Esophagus mucosa (tissue), 1 donor: ENCODE measurements around the gene DCLRE1C. TPM values are rescaled to one million over a fixed set of nuclear protein-coding genes. Genes with fewer than 3 reads are reported as not detected.
A peak's percentile ranks its signal among the peaks of the same experiment; 100 is the strongest.
"Not testable (repeated sequence)": the region's sequence is repeated elsewhere in the genome, so short reads cannot be mapped to it uniquely, and the experiment has no call there.

Experiments used
- ATAC-seq: fragments of 200-7000 bp; cut with Tn5 transposase; one replicate; pipeline ENCODE4 v1.9.1; 2020
- total RNA-seq: library from RNA; stranded (reverse); gene quantifications from one replicate; pipeline ENCODE4 v1.2.4, GENCODE V29; 2023
- donor health status: DM: yes; HTN: yes; CAD: no.

The DCLRE1C gene
- total RNA-seq: 17.5 TPM

DNA sequence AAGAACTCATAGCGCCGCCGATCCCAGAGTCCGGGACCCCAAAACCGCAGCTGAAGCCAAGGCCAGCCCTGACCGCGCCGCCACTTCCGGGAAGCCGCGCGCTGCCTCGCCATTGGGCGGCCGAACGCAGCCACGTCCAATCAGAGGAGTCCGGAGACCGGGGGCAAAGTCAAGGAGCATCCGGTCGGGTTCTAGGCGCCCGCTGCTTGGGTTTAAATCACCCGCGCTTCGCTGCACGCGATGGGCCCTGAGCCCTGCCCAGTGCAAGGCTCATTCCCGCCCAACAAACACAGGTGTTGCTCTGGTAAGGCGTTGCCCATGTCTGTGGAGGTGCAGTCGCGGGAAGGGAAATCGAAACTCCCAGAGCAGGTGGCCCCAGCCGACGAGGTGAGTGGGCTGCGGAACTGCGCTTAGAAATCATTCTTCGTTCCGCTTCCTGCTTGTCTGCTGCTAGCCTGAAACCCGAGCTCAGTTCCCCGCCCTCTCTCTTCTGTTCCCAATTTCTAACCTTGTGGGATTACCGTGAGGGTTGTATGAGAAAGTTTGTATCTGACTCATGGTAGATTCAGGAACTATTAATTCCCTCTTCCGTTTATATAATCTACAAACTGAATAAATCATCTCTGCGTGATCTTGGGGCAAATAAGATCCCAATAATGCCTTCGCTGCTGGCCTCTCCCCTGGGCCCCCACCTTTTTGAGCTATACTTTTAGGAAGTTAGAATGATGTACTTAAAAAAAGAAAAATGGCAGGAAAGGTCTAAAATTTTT is at the start of gene DCLRE1C:
Gene DCLRE1C (minus strand): TSS at position 96 of the 770 bp plus-strand sequence. CDS start 86 bp downstream, at position 10.
- ATAC-seq: peak; percentile 95

DNA sequence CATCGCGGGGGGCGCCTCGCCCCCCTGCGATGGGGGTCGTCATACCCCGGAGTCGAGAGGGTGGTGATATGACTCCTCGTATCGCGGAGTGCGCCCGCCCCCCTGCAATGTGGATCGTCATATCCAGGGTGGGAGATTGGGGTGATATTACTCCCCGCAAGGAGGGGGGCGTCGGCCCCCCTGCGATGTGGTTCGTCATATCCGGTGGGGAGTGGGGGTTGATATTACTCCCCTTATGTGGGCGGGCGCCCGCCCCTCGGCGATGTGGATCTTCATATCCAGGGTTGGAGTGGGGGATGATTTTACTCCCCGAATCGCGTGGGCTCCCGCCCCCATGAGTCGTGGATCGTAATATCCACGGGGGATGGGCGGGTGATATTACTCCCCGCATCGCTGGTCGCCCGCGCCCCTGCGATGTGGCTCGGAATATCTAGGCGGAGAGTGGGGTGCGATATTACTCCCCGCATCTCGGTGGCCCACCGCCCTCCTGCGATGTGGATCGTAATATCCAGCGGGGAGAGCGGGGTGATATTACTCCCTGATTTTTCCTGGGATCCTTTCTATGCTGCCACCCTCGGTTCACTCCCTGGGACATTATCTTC is 42.2 kb upstream of the DCLRE1C start:
- no peak for ATAC-seq

DNA sequence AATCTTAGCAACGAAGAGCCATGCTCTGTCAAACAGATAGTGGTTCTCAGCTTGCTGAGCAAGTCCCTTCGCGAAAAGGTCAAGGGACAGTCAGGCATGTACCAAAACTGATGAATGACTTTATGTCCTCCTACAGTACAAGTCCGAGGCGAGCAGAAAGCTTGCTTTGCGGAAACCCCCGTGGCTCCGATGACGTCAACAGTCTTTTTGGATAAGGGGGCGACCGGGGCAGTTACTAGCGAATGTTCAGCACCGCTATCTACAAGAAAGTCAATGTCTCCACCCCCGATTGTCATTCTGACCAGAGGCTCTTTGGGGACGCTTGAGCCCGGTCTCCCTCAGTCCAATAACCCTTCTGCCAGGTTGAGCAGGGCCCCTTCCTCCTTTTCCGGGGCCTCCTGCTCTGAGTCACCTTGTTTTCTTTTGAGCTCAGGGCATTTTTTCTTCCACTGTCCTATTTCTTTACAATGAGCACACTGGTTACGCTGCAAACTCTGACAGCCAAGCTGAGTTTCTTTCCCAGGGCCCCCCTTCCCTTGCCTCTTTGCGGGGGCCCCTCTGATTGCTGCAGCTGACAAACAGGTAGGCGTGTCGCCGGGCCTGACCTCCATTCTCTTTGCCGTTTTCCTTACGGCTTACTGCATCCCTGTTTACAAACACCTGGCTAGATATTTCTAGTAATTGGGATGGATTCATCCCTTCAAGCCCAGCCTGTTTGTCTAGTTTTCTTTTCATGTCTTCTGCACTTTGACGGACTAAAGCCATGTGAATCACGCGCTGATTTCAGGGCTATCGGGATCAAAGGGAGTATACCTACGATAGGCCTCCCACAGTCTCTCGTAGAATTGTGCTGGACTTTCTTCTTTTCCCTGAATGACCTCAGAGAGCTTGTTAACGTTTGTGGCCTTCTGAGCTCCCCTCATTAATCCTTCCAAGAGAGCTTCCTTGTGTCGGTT is 39.9 kb upstream of the DCLRE1C start:
- not testable (repeated sequence) for ATAC-seq

DNA sequence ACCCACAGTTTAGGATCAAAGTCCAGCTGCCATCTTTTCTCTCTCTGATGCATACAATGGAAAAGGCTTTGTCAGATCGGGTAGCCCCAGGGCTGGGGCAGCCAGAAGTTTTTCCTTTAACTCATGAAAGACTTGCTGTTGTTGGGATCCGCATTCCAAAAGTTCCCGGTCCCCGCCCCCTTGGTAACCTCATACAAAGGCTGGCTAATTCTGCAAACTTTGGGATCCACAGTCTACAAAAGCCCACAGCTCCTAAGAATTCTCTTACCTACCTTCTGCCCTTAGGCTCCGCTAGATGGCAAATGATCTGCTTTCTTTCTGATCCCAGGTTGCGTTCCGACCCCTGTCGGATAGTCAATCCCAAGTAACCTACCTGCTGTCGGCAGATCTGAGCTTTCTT is 38.4 kb upstream of the DCLRE1C start:
- not testable (repeated sequence) for ATAC-seq

DNA sequence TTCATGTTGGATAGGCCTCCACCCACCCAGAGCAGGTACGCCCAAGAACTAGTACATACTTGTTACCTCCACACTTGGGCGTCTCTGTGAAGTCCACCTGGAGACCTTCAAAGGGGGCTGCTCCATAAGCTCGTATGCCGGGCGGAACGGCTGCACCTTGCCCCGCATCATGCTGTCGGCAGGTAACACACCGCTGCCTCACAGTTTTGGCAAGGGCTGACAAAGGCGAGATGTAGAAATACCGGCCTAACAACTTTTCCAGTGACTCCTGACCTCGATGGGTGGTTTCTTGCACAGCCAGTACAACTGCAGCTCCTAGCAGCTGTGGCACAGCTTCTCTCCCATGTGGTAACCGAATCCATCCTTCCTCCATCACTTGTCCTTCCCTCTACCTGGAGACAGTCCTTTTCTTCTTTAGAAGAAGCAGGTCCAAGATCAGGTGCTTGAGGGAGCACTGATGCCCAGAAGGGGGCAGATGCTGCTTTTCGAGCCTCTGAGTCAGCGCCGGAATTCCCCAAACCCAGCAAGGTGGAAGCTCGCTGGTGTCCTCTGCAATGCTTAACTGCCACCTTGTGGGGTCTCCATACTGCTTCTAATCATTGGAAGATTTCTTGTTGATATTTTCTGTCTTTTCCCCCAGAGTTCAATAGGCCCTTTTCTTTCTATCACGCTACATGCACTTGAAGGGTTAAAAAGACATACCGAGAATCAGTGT is 37.3 kb upstream of the DCLRE1C start:
- ATAC-seq: not testable (repeated sequence)

DNA sequence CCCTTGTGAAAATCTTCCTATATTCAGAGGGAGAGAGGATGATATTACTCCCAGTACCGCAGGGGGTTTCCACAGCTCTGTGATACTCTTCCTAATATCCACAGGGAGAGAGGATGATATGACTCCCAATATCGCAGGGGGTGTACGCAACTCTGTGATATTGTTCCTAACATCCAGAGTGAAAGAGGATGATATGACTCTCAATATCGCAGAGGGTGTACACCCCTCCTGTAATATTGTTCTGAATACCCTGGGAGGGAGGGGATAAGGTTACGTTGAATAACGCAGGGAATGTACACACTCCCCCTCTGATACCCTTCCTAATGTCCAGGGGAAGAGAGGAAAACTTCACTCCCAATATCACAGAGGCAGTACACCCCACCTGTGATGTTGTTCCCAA is 35.7 kb upstream of the DCLRE1C start:
- ATAC-seq: not testable (repeated sequence)

DNA sequence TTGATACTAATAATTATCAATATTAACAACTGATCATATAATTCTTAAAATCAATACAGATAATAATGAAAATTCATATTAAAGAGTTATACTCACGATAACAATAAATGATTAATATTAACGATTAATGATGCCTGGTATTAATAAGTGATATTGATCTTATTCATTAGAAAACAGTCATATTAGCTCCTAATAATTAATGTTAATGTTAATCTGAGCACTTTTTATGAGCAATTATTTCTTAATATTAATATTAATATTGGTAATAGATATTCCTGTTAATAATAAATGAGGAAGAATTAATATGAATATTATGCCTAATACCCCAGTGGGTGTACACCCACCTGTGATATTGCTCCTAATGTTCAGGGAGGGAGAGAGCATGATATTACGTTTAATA is 28.8 kb upstream of the DCLRE1C start:
- no peak for ATAC-seq

DNA sequence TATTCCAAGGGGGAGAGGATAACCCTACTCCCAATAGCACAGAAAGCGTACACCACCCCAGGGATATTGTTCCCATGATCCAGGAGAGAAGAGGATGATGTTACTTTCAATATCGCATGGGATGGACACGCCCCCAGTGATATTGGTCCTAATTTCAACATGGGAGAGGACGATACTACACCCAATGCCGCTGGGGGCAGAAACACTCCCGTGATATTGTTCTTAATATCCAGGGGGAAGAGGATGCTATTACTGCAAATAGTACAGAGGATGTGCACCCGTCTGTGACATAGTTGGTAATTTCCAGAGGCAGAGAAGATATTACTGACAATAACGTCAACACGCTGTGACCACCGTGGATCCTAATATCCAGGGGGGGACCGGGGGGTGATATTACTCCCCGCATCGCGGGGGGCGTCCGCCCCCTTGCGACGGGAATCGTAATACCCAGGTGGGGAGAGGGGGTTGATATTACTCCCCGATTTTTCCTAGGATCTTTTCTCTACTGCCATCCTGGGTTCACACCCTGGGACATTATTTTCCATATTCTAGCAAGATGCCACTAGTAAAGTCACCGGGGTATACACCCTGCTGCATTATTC is 21.9 kb upstream of the DCLRE1C start:
- ATAC-seq: no peak

DNA sequence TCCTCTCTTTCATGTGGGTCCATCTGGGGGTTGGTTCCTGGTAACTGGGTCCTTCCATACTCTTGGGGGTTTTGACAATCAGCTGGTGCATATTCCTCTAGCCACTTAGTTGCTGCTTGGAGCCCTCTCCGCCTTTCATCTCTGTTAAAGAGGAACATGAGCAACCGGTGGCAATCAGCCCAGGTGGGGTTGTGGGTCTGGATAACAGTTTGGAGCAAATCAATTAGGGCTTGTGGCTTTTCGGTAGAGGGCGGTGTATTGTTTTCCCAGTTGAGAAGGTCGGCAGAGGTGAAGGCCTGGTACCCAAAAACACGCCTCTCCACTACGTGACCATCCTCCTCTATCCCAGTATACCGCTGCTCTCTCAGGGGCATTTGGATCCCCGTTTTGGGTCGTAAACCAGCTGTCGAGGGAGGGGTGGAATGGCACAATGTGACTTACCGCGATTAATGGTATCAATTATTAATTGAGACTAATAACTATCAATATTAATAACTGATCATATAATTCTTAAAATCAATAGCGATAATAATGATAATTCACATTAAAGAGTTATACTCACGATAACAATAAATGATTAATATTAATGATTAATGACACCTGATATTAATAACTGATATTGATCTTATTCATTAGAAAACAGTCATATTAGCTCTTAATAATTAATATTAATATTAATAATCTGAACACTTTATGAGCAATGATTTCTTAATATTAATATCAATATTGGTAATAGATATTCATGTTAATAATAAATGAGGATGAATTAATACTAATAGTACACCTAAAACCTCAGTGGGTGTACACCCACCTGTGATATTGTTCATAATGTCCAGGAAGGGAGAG is 20.5 kb upstream of the DCLRE1C start:
- not testable (repeated sequence) for ATAC-seq

DNA sequence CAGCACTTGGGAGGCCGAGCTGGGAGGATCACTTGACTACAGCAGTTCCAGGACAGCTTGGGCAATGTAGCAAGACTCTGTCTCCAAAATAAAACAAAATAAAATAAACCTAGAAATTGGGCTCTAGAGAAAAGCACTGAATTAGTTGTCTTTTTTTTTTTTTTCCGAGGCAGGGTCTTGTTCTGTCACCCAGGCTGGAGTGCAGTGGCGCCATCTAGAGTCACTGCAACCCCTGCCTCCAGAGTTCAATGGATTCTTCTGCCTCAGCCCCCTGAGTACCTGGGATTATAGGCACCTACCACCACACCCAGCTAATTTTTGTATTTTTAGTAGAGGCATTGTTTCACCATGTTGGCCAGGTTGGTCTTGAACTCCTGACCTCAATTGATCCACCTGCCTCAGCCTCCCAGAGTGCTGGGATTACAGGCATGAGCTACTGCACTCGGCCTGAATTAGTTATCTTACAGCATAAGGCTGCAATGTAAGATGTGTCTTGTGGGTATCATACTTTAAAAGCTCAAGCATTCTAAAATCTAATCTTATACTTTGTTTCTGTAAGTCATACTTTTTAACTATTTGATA is 18.1 kb upstream of the DCLRE1C start:
- ATAC-seq: no peak

DNA sequence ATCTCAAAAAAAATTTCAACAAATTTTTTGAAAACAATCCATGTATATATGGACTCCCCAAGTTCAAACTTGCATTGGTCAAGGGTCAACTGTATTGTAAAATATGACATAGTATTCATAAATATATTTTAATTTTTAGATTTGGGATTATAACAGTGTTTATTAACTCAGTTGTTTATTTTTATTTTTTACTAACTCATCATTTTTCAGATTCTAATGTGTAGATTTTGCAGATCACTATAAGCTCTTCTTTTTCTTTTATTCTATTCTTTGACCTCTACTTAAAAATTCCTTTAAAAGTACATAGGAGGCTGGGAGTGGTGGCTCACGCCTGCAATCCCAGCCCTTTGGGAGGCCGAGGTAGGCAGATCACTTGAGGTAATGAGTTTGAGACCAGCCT is 14.0 kb upstream of the DCLRE1C start:
- no peak for ATAC-seq

DNA sequence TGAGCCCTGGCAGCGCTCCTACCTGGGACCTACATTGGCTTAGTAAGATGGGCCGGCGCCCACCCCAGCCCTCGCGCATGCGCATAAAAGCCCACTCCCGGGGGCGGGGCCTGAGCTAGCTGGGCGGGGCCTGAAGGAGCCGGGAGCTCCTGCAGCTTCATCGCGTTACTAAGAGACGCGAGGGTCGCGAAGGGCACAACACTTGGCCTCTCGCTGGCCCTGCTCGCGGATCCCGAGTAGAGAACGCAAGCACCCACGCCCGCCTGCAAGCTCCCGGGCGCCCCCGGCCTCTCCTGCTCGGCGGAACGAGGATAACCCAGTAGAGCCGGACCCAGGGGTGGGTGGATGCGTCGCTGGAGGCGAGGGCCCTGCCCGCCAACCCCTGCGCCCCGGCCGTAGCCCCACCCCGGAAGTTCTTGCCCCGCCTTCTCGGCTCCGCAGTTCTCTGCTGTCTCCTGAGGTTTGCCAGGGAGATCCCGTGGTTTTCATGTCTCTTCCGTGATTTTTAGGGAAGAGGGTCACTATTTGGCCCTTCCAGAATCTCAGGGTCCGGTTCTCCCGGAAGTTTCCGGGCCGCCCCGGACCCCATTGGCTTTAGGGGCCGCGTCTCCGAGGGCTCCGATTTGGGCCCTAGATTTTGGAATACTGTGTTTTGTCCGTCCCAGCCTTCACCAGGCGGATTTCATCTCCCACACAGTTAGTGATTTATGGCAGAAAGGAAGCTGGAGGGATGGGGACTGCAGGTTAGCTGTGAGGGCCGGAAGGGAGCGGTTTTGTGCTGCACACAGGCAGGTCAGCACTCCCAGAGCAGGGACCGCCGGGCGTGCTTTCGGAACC is 5.5 kb upstream of the DCLRE1C start, which contains the start of gene MEIG1:
Gene MEIG1 (plus strand): TSS at position 168 of the 837 bp plus-strand sequence. CDS start 7,081 bp downstream, outside the sequence.
- ATAC-seq: peak; percentile 96

DNA sequence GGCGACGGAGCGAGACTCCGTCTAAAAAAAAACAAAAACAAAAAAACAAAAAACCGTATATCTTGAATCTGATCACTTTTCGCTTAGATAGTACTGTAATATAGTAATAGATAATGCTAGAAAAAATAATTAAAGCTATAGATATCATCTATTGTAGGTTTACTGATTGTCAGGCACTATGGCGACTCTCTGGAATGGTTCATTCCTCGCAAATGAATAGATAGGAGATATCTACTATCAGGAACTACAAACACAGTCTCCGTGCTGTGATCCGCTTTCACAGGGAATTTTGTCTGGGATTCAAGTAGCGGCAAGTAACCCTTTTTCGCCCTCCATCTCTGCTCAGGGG is 5.0 kb upstream of the DCLRE1C start:
- ATAC-seq: no peak

DNA sequence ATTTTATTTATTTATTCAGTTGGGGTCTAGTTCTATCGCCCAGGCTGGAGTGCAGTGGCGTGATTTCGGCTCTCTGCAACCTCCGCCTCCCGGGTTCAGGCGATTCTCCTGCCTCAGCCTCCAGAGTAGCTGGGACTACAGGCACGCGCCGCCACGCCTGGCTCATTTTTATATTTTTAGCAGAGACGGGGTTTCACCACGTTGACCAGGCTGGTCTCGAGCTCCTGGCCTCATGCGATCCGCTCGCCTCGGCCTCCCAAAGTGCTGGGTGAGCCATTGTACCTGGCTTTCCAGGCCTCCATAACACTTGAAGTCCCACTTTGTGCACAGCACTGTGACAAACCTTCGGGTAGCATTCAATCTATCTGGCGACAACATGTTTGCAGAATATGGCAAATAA is 1.0 kb upstream of the DCLRE1C start:
- ATAC-seq: no peak

DNA sequence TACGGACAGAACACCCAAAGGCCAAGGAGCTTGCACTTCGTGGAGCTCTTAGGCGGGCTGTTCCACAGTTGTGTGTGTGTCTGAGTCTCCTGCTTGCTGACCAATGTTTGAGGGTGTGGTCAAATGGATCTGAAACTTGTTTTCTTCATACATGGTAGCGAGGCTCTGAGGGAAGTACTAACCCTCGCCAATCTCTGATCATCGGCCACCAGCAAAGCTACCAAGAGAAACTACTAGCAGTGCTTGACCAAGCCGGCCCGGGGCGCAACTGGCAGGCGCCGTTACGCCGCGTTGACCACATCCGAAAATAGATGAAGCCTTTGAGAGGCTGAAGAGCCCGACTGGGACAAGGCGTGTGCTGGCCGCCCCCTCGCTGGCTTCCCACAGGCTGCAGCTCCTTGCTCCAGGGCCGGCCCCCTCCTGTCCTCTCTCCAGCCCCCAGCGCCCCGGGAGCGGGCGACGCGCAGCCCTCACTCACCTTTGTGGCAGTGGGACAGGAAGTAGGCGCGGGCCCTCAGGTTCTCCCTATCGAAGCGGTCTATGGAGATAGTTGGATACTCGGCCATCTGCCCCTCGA is 384 bp downstream of the DCLRE1C start:
- ATAC-seq: peak; percentile 49

DNA sequence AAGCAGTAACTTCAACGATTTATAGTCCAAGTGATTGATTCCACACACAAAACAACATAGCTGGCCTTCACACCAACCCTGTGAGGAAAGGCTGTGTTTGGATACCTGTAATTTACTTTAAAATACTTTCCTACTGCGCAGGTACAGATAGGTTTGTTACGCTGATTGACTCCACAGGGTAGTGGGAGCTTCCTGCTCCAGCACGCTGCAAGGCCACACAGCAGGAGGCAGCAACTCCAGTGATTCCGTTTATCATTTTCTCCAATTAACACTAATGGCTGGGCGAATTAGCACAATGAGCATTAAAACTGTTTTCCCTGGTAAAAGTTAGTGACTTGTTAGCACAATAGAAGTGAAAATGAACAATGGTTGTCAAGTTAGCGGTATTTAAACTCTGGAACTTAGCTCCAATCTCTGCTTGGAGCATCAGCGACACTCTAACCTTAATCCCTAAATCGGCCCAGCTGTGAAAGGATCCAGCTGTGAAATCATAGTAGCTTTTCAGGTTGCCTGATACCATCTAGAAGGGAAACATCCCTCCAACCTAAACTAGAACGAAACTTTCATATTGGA is 959 bp downstream of the DCLRE1C start:
- no peak for ATAC-seq

DNA sequence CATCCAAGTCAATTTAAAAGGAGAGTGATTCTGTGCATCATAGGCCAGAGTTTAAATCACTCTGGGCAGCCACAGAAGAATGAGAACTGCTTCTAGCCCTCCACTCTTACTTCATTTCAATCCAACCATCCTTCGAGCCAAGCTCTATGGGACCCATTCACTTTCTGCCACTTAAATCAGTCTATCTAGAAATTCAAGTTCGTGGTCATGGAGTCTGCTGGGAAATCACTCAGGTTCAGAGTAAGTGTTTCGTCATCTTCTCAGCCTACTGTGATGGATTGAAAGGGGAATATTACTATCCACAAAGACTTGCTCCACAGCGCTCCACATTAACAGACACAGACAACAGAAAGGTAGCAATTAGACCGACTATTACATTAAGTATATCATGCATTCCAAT is 4.6 kb downstream of the DCLRE1C start:
- ATAC-seq: peak; percentile 14

DNA sequence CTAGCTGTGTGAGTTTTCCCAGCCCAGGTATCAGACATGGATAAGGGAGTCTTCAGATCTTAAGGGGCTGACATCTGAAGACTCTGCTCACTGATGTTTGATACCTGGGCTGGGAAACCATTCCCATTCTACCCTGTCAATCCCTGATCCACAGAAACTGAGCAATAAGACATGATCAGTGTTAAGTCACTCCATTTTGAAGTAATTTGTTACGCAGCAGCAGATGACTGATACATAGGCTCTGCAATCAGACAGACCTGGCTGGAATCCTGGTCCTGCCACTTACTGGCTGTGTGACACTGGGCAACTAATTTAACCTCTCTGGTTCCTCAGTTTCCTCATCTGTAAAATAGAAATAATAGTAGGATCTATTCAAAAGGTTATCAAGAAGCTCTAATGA is 6.6 kb downstream of the DCLRE1C start:
- ATAC-seq: no peak

DNA sequence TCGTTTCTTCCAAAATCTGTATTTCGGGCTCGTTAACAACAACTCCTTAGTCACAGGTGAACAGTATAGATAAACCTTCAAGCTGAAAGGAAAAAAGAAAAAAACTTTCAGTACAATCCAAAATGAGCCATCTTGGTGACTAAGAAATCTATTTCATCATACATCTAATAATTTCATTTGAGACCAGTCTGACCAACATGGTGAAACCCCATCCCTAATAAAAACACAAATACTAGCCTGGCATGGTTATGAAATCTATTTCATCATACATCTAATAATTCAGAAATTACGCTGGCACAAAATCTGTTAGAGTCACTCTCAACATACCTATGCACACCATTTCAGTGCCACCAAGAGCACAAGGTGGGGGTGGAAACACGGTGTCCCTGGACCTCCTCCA is 8.8 kb downstream of the DCLRE1C start:
- peak; percentile 62 for ATAC-seq
